ENCODE measurements around the gene KRTAP2-4.

KRTAP2-4 gene

GRCh38 chr17:41029633-41030245 is 35.9 kb downstream of the KRTAP2-4 start, which contains the start of gene KRTAP1-4:
Gene KRTAP1-4 (minus strand): TSS chr17:41030195. CDS start chr17:41030078, 117 bp downstream.
- no peaks in the 10 kb centered on the region for H3K4me1 ChIP-seq (ENCODE audit: low read length)

GRCh38 chr17:41026715-41027471 is 38.8 kb downstream of the KRTAP2-4 start, which contains the start of gene KRTAP1-5:
Gene KRTAP1-5 (minus strand): TSS chr17:41027208. CDS start chr17:41027155, 53 bp downstream.
- H2AFZ ChIP-seq (ENCODE audit: low read depth, low read length), result no peak within 1 kb of the TSS
- no peak for TF ChIP-seq CTCF (IDR thresholded peaks at IDR 0.05; ENCODE audit: low read depth, low read length)
- TF ChIP-seq EZH2phosphoT487 (IDR thresholded peaks at IDR 0.05; ENCODE audit: low read depth), result no peak

More at GRCh38 chr17:41029633-41030245, 35.9 kb downstream of the KRTAP2-4 start, which contains the start of gene KRTAP1-4:
- Histone ChIP-seq H3K27me3 (ENCODE audit: low read depth, low read length) (peaks cover 23% of the 10 kb centered on the region; the same call in 1 of the 2 replicates), H3K9ac (ENCODE audit: low read length) (no peak within 1 kb of the TSS), H3K27ac (ENCODE audit: low read length) (no peak within 1 kb of the TSS), H3K36me3 (replicated peaks; ENCODE audit: low read depth, low read length) (no peaks in the 10 kb centered on the region), H3K4me3 (ENCODE audit: low read length) (no peak within 1 kb of the TSS), H3K4me2 (ENCODE audit: low read length) (no peak within 1 kb of the TSS), H2AFZ (ENCODE audit: low read depth, low read length) (no peak within 1 kb of the TSS), H4K20me1 (ENCODE audit: insufficient read depth, low read length) (no peaks in the 10 kb centered on the region), H3K9me3 (ENCODE audit: insufficient read depth, low read length) (no peaks in the 10 kb centered on the region), H3K79me2 (ENCODE audit: low read length) (no peaks in the 10 kb centered on the region)
- TF ChIP-seq CTCF (IDR thresholded peaks at IDR 0.05; ENCODE audit: low read depth, low read length) (no peak), EZH2phosphoT487 (IDR thresholded peaks at IDR 0.05; ENCODE audit: low read depth) (no peak)

GRCh38 chr17:41024697-41025096 is 41.0 kb downstream of the KRTAP2-4 start:
- Histone ChIP-seq H3K27me3 (ENCODE audit: low read depth, low read length) (peaks cover 15% of the 10 kb centered on the region; the same call in 1 of the 2 replicates), H4K20me1 (ENCODE audit: insufficient read depth, low read length) (no peaks in the 10 kb centered on the region), H3K9me3 (ENCODE audit: insufficient read depth, low read length) (no peaks in the 10 kb centered on the region), H2AFZ (ENCODE audit: low read depth, low read length) (no peak overlapping the region), H3K4me2 (ENCODE audit: low read length) (no peak overlapping the region), H3K4me1 (ENCODE audit: low read length) (no peaks in the 10 kb centered on the region), H3K4me3 (ENCODE audit: low read length) (no peak overlapping the region), H3K36me3 (replicated peaks; ENCODE audit: low read depth, low read length) (no peaks in the 10 kb centered on the region), H3K79me2 (ENCODE audit: low read length) (no peaks in the 10 kb centered on the region), H3K27ac (ENCODE audit: low read length) (no peak overlapping the region), H3K9ac (ENCODE audit: low read length) (no peak overlapping the region)
- TF ChIP-seq EZH2phosphoT487 (IDR thresholded peaks at IDR 0.05; ENCODE audit: low read depth) (no peak), CTCF (IDR thresholded peaks at IDR 0.05; ENCODE audit: low read depth, low read length) (no peak)

More at GRCh38 chr17:41026715-41027471, 38.8 kb downstream of the KRTAP2-4 start, which contains the start of gene KRTAP1-5:
- Histone ChIP-seq H3K79me2 (ENCODE audit: low read length) (no peaks in the 10 kb centered on the region), H3K4me3 (ENCODE audit: low read length) (no peak within 1 kb of the TSS), H3K27me3 (ENCODE audit: low read depth, low read length) (peaks cover 26% of the 10 kb centered on the region; the same call in 1 of the 2 replicates), H3K9me3 (ENCODE audit: insufficient read depth, low read length) (no peaks in the 10 kb centered on the region), H3K9ac (ENCODE audit: low read length) (no peak within 1 kb of the TSS), H4K20me1 (ENCODE audit: insufficient read depth, low read length) (no peaks in the 10 kb centered on the region), H3K4me2 (ENCODE audit: low read length) (no peak within 1 kb of the TSS), H3K4me1 (ENCODE audit: low read length) (no peaks in the 10 kb centered on the region), H3K36me3 (replicated peaks; ENCODE audit: low read depth, low read length) (no peaks in the 10 kb centered on the region), H3K27ac (ENCODE audit: low read length) (no peak within 1 kb of the TSS)

- Histone ChIP-seq H3K9me3 (ENCODE audit: insufficient read depth, low read length) (no peaks in the 10 kb centered on the region), H3K27me3 (ENCODE audit: low read depth, low read length) (peaks cover 15% of the 10 kb centered on the region), H3K27ac (ENCODE audit: low read length) (no peak overlapping the region), H3K4me1 (ENCODE audit: low read length) (no peaks in the 10 kb centered on the region), H3K36me3 (replicated peaks; ENCODE audit: low read depth, low read length) (no peaks in the 10 kb centered on the region), H3K79me2 (ENCODE audit: low read length) (no peaks in the 10 kb centered on the region), H2AFZ (ENCODE audit: low read depth, low read length) (no peak overlapping the region), H3K9ac (ENCODE audit: low read length) (no peak overlapping the region), H3K4me3 (ENCODE audit: low read length) (no peak overlapping the region), H3K4me2 (ENCODE audit: low read length) (no peak overlapping the region), H4K20me1 (ENCODE audit: insufficient read depth, low read length) (no peaks in the 10 kb centered on the region)
- TF ChIP-seq EZH2phosphoT487 (IDR thresholded peaks at IDR 0.05; ENCODE audit: low read depth) (no peak), CTCF (IDR thresholded peaks at IDR 0.05; ENCODE audit: low read depth, low read length) (no peak)
Measured at GRCh38 chr17:41020336-41020735, 45.3 kb downstream of the KRTAP2-4 start.

Measured in OCI-LY3 (cell line).